NCI-H524 (cell line): ENCODE measurements around the gene PRKRA.
A peak's percentile ranks its signal among the peaks of the same experiment; 100 is the strongest.
"Not testable (repeated sequence)": the region's sequence is repeated elsewhere in the genome, so short reads cannot be mapped to it uniquely, and the experiment has no call there.

Experiments
- DNase-seq, 2 experiments: peaks; one replicate each; lab custom pipeline; 2025; lab: John Stamatoyannopoulos, UW

PRKRA gene

DNA sequence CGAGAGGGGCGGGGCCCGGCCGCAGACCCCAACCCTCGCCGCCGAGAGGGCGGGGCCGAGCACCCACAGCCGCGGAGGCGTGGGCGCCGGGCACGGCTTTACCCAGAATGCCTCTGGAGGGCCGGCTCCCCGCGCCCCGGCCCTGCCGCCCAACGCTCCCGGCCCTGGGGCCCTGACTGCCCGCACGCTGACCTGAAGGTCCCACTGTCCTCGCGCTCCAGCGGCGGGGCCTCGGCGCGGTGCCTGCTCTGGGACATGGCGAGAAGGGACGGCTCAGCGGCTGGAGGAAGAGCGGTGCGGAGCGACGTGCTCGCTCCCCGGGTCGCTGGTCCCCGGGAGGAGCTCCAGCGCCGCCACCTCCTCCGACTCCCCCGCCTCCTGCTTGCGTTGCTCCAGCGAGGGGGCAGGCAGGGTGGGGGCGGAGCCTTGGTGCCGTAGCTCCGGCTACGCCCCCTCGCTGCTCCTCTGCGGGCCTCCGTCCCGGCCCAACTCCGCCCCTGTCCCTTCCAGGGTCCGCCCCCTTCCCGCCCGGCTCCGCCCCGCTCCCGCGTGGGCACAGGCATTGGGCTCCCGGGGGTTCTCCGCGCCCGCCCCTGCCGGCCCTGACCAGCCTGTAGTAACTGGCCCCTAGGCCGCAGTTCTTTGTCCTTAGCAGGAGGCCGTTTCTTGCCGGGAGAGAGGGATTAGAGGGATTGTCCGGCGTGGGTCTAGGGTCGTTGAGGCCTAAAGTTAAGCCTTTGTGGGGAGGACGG lies at the start of gene PRKRA, which contains the start of gene PJVK:
PRKRA (minus strand) TSS at position 402 of the 752 bp plus-strand sequence; CDS start at position 257, 145 bp downstream.
PJVK (plus strand) TSS at position 605 of the 752 bp plus-strand sequence. CDS start 2,032 bp downstream, outside the sequence.
- peak; percentile 85 to 94 for DNase-seq

DNA sequence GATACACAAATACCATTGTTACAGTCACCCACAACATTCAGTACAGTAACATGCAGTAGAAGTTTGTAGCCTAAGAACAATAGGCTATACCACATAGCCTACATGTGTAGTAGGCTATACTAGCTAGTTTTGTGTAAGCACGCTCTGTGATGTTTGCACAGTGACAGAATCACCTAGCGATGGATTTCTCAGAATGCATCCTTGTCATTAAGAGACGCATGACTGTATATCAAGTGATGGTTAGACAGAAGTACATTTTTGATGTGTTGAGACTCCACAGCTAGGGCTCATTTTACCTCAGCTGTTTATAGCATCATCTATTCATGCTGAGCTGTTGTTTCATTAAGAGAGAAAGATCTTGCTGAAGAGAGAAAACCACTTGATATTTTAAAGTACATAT lies 48.7 kb upstream of the PRKRA start:
- no peak for DNase-seq

DNA sequence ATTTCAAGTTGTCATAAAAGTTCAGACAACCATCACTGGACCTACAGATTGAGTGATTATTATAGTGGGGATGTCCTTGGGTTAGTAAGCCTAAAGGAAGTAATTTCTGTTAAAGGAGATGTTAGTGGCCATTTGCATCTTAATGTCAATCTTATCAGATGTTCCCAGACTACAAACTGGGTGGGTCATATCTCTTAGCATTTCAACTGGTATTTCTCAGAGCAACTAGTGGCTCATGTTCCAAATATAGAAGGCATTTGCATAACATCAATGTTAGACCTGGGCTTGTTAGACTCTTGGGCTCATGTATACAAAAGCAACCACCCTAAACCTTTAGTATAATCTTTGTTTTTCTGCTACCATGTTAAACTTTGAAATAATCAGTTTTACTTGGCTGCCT lies 47.2 kb upstream of the PRKRA start:
- no peak for DNase-seq

DNA sequence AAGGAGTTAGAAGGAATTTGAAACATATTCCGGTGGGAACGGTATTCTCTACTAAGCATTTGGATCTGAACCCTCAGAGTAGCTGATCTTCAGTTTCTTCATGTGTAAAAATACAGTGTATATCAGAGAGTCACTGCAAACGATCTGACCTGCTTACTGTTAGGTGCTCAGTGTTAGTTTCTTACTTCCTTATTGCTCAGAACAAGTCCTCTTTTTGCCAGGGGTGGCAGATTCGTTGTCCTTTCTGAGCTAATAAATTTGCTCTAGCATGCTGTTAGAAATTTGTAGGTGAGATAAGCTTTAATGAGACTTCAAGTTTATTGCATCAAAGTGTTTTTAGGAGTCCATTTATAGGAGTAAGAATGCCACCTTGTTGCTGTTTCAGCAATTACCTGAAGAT lies 45.1 kb upstream of the PRKRA start:
- DNase-seq: no peak

DNA sequence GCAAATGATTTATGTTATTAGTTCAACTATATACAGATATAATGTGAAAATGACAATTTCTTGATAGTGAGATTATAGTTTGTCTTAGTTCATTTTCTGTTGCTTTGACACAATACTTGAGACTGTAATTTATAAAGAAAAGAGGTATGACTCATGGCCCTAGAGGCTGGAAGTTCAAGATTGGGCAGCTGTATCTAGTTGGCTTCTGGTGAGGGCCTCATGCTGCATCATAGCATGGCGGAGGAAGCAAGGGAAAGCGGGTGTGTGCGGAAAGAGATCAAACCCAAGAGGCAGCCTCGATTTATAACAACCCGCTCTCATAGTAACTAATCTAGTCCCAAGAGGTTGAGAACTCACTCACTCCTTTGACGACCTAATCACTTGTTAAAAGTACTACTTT lies 40.6 kb upstream of the PRKRA start:
- DNase-seq: no peak

DNA sequence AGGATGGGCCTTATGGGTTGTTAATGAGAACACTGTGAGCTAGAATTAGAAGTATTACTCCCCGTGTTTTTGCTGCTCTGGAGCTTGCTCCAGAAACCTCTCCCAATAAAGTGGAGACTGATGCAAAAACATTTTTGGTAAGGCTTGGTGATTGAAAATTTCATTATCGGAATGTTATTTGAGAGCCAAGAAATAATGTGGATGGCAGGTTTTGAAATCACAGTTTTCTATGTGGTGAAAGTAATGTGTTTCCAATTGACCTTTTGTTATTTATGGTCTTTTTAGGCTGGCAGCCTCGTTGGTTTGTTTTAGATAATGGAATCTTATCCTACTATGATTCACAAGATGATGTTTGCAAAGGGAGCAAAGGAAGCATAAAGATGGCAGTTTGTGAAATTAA lies 34.4 kb upstream of the PRKRA start:
- no peak for DNase-seq

DNA sequence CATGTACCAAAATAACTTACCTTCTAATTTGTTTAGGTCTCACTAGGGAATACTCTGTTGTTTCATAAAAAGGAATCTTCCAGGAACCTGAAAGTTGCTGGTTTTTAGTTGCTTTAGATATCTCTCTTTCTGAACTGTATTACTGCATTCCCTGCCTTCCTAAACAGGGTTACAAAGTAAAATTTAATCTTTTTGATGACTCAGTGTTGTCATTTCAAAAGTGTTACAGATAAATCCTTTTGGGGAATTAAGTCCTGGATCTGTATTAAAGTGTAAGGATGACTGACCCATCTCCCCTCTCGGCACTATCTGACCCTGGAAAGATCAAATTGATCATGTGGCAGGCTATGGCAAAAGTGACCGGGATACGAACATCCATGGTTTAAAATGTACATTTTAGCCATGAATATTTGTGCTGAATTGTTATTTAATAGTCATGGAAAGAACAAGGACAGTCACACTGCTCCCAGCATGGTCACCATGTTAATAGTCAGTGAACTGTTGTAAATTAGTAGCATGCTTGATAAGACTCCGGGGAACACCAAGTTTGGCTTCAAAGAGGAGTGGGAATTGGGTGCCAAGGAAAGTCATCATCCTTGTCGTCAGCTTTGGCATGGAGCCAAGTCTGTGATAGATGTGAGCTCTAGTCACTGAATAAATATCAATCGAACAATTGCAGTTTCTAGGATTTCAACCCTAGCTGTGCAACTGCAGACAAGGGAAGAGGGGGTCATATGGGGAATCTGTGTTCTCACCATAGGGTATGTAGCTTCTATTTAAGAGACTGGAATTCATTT lies 33.5 kb upstream of the PRKRA start:
- no peak for DNase-seq

DNA sequence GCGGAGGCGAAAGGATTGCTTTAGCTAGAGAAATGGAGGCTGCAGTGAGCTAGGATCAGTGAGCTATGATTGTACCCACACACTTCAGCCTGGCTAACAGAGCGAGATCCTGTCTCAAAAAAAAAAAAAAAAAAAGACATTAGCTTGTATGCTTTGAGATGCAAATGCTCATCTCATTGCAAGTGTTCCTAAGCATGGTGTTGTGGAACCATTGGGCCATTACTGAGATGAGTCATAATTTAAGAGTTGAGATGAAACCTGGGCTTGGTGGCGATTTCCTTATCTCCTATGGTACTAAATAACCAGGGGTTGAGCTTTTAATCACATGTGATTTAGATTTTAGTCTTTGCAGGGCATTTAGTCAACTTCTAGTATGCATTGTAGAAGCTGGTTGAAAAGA lies 31.5 kb upstream of the PRKRA start:
- DNase-seq: no peak

DNA sequence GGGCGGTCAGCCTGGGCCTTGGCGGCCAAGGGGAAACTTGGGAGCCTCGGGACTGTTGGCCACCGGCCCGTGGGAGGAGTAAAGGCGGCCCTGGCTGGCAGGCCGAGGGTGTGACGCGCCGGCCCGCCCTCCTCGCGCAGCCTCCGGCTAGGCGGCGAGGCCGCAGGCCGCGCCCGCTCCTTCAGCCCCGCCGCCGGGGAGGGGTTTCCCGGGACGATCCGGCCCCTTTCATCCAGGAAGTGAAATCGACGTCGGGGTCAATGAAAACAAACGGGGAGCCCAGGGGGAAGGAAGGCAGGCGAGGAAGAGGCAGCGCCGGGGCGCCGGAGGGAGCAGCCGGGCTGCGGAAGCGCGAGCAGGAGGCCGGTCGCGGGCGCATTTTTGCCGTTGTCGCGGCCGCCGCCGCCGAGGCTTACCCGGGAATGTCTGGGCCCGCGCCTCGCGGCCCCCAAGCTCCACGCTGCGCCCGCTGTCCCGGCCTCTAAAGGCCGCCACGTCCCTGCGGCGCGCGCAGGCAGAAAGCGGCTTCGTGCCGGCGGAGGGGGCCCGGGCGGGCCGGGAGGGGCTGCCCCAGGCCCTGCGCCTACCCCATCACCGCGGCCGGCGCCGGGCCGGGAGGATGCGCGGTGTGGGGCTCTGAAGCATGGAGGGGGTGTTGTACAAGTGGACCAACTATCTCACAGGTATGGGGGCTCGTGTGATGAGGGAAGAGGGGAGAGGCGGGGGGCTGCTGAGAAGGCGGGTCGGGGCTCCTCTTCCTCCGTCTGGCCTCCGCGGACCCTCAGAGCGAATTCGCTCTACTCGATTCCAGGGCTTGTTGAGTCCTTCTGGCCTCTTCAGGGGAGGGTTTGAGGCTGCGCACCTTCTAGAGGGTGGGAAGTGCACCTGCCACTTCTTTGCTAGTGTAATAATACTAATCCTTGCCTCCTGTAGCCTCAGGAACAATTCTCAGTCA lies 29.5 kb upstream of the PRKRA start, which contains the start of gene PLEKHA3:
PLEKHA3 (plus strand) TSS at position 231 of the 955 bp plus-strand sequence; CDS start at position 644, 413 bp downstream.
- DNase-seq: peak; percentile 73 to 83

DNA sequence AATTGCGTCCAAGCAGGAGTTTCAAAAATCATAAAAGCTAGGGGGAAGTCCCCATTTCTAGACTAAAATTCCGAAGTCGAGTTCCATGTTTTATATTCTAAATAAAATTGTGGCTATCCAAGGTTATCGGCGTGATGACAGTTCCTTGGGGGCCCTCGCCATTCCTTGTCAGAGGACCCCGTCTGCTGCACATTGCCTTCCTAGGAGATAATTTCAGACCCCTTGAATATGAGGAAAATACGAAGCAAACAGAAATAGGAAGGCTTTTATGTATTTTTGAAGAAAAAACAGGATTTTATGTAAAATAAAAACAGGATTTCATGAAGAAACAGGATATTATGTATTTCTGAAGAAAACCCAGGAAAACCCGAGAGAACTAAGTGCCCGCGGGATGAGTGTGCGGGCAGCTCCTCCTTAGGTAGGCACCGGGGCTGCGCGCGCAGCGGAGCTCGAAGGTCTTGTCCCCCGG lies 28.8 kb upstream of the PRKRA start:
- DNase-seq: no peak

DNA sequence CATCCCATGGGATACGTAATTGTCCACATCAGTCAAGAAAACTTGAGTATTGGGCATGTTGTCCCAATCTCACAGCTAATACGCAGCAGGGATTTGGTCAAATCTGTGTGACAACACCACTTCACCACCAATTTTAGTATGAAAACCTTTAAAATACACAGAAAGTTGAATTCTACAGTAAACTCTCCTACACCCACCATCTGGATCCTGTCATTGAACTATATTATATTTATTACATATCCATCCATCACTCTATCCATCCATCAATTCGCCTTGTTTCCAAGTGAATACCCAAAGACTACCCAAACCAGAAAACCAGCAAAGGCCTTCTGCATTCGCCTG lies 28.3 kb upstream of the PRKRA start:
- no peak for DNase-seq

DNA sequence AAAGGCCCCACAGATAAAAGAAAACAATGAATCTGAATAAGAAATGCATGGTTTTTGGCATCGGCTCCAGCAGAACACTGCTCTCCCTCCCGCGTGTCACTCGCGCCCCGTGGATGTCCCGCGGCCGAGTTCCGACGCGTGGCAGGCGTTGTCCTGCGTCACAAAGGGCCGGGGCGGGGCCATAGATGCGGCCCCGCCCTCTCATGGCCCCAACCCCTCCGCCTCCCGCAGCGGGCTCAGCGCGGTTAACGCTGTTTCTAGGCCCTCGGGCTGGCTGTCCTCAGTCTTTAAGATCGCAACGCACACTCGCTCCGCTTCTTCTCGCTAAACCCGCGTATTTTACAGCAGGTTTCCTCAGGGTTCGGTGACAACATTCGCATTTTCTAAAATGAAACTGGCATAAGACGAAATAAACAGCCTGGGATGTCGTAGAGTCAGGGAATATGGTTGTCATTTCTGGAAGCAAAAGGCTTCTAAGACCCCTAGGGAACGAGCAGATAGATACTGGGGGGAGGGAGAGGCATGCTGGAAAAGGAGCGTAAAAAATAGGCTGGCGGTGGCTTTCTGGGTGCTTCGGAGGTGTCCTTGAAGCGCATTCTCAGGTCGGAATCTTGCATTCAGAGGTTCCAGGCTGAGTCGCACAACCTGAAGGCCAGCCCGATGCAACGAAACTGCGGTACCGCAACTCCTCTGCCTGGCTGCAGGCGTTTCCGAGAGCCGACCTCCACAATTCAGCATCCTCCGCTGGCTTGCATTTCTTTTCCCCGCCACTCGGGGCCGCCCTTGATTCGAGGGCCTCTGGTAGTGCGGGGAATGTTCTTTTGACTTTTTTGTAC lies 27.7 kb upstream of the PRKRA start, which contains the start of gene FKBP7:
FKBP7 (minus strand) TSS at position 162 of the 836 bp plus-strand sequence; CDS start at position 61, 101 bp downstream.
- DNase-seq: peak; percentile 62 to 83

DNA sequence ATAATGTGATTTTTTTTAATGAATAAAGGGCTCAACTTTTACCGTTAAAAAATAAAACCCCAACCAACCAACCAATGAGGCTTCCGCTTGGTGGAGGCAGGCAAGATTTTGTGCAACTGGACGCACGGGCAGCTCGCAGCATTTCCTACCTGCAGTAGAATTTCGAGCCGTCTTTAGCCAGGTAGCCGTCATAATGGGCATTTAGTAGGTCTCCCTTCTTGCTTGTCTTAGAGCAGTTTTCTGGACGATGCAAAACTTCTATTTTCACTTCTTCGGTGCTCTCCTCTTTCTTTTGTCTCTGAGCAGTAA lies 27.1 kb upstream of the PRKRA start:
- DNase-seq: no peak

DNA sequence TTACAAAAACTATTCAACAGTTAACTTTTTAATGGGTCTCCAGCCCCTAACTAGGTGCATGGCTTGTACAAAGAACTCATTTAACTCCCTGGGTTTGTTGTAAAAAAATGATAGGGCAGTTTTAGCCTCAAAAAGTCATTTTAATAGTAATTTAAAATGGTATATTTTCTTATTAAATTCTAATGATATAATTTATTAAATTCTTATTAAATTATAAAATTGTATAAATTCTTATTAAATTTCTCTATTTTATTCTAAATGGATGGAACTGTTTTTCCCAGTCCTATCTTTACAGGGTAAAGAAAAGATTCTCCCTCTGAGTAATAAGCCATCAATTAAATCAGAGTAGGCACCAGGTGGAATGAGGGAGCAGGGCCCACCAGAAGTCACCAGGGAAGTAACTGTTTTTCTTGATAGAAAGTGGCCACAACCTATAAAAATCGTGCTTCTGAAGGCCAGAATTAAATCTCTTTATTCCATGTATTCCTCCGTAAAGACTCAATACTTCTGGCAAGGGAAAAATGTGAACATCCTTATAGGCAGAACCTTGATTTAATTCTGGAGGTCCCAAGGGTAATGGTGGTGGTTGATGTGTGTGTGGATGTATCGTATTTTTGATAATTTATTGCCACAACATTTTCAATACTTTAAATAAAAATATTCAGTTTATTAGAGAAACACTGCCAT lies 26.6 kb upstream of the PRKRA start:
- DNase-seq: peak in 1 of 2 experiments; percentile 15

DNA sequence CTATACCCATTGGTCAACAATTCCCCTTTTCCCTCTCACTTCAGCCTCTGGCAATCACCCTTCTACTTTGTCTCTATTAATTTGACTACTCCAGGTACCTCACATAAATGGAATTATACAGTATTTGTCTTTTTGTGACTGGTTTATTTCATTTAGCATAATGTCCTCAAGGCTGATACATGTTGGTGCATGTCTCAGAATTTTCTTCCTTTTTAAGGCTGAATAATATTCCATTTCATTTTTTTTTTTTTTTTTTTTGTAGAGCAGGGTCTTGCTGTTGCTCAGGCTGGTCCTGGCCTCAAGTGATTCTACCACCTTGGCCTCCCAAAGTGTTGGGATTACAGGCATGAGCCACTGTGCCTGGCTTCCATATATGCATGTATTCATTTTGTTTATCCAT lies 25.5 kb upstream of the PRKRA start:
- no peak for DNase-seq

DNA sequence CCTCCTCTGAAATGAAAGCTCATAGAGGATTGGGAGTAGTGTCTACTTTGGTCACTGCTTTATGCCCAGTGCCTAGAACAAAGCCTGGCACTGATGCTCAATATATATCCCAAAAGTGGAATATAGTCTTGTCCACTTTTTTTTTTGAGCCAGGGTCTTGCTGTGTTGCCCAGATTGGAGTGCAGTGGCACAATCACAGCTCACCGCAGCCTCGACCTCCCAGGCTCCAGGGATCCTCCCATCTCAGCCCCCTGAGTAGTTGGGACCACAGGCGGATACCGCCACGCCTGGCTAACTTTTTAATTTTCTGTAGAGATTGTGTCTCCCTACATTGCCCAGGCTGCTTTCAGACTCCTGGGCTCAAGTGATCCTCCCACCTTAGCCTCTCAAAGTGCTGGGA lies 23.6 kb upstream of the PRKRA start:
- DNase-seq: no peak

DNA sequence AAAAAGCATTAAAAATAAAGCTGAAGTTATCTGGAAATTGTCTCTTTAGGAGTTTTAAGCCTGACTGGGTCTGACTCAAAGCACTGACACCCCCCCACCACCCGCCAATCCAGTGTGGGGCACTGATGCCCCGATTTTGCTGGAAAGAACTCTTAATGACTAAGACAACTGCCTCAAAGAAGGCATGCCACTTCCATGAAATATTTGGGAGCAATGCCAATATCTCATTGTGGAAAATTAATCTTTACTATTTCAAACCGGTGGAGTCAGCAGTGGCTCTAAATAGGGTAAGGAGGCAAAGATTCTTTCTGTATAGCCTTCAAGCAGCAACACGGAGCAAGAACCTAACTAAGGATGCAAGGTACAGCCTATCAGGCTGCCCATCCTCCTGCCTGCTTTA lies 23.0 kb upstream of the PRKRA start:
- no peak for DNase-seq

DNA sequence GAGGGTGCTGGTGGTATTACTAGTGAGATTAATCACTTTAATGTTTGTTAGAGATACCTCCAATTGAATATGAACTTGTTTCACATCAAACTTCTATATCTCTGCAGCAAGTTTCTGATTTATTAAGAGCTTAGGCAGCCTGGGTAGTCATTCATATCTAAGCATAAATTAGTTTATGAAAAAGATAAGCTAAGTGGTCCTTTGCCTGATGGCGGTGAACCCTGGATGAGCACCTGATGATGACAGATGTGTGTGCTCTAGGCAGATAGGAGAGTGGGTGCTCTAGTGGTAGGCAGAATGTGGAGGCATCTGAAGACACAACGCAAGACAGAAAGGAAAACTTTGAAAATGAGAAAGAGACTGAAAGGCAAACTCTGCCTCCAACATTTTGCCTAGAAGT lies 22.4 kb upstream of the PRKRA start:
- no peak for DNase-seq

DNA sequence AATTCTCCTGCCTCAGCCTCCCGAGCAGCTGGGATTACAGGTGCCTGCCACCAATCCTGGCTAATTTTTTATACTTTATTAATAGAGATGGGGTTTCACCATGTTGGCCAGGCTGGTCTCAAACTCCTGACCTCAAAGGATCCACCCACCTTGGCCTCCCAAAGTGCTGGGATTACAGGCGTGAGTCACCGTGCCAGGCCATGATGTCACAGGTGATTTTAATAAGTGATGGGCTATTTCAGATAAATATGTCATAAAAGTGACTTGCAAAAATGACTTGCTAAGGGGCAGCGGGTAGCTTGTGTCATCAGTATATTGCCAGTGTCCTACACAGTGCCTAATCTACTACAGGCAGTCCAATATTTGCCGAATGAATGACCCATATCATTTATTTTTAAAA lies 20.3 kb upstream of the PRKRA start:
- DNase-seq: not testable (repeated sequence)

DNA sequence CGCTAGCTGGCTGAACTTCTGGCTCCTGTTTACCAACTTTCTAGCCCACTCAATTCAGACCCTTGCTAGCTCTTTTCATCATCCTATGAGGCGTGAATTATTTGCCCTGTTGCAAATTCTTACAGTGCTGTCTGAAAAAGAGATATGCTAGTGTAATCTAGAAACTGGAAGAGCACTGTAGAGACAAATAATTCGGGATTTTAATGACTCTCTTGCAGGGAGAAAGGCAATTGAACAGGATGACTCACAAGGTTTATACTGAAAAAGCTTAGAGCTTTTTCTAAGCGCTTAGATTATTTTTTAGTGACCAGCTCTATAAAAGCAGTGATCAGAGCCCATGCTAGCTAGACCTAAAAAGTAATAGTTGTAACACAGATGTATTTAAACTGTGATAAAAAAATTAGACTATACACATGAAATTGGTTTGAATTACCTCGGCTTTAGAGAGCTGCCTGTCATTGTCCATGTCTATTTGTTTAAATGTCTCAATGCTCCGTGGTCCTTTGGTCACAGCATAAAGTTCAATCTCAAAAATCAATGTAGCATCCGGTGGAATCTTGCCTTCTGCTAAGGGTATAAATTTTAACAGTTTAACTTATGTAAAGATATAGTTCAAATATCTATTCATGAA lies 18.4 kb upstream of the PRKRA start:
- DNase-seq: no peak
